Effector CD4-positive, alpha-beta T cell (primary cell): ENCODE data around the gene KLHL29.
"Not testable (repeated sequence)": the region's sequence is repeated elsewhere in the genome, so short reads cannot be mapped to it uniquely, and the experiment has no call there.

Experiments
- DNase-seq: peaks from one replicate; pipeline ENCODE4 v3.0.0-alpha.2; 2020

The KLHL29 gene

DNA sequence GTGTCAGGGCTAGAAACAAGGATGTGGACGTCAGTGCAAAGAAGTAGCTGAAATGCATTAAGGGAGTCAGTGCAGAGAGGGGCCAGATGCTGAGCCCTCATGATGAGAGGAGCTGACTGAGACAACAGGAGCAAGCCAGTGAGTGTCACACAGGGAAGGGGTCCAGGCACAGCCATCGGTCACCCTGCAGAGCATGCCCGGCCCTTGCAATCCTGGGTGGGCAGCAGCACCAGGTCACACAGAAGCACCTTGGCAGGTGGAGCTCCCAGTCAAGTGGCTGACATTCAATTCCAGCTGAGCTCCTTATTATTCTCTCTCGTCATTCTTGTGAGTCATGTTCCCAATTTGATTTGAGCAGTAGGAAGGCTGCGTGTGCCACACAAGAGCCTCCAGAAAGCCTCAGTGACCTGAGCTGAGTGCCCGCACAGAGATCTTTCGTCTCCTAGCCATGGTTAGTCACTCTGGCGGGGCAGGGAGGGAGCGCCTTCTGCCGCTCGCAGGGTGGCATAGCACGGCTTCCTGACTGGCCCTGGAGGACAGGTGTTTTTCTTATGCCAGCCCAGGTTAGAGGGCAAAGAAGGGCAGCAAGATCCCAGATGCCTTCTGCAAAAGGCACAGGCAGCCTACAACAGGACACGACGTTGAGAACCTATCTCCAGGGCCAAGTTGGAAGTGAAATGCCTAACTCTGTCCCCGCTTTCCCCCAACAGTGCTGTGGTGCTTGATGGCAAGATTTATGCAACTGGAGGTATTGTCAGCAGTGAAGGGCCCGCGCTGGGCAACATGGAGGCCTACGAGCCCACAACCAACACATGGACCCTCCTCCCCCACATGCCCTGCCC lies 321.0 kb downstream of the KLHL29 start:
- no peak for DNase-seq

DNA sequence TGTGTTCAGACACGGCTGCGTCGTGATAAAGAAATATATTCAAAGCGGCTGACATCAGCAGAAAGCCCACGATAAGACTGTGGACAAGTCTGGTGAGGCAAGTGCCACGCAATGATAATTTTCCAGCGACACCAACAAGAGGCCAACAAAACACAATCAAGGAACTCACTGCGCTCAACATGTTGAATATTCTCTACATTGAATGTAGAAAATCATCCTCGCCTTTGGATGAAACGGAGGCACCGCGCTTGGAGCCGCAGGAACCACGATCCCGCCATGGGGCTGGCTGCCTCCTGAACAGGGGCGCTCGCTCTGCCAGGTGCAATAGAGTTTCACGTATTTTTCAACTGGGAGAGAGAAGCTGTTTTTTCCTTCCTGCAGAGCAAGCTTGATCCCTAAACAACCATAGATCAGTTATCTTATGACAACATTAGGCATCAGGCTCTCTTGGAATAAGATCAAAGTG lies 321.7 kb downstream of the KLHL29 start:
- no peak for DNase-seq

DNA sequence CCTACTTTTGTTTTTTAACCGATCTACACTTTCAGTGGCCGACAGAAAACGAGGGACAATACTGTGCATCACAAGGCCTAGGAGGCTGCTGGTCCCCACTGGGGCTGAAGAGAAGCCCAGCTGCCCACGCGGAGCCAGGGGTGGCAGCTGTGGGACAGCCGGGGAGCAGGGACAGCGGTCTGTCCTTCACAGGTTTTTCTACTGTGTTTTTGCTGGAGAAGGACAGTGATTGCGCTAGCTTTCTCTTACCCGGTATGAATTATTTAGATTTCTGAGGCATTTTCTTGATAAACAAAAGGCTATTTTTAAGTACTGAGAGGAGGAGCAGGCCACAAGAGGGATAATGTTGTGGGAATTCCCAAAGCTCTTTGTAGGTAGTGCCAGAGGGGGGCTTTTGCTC lies 322.1 kb downstream of the KLHL29 start:
- DNase-seq, result no peak

DNA sequence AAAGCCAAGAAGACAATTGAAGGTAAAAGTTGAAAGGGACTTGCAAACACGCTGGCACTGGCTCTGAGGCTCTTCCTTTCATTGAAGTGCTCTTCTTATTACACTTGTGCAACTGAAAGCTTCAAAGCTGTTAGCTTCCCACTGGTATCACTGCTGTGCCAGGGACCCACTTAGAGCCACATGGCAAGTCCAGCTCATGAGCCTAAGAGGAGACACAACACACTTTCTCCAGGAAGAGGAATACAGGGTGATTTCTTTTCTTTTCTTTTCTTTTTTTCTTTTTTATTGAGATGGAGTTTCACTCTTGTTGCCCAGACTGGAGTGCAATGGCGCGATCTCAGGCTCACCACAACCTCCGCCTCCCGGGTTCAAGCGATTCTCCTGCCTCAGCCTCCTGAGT lies 323.8 kb downstream of the KLHL29 start:
- no peak for DNase-seq

DNA sequence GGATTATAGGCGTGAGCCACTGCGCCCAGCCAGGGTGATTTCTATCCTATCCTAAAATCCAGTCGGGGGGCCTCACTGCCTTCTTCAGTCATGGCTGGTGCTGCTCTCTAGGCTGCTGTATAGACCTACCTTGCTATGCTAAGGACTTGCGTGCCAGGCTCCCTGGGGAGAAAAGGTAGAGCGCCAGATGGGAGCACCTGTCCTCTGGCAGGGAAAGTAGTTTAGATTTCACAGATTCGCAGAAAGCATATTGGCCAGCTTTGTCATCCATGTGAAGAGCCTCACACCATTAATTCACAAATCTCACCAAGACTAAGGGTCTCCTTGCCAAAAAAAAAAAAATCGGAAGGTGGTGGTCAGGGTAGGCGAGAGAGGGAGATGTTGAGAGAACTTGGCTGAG lies 324.3 kb downstream of the KLHL29 start:
- DNase-seq, result no peak

DNA sequence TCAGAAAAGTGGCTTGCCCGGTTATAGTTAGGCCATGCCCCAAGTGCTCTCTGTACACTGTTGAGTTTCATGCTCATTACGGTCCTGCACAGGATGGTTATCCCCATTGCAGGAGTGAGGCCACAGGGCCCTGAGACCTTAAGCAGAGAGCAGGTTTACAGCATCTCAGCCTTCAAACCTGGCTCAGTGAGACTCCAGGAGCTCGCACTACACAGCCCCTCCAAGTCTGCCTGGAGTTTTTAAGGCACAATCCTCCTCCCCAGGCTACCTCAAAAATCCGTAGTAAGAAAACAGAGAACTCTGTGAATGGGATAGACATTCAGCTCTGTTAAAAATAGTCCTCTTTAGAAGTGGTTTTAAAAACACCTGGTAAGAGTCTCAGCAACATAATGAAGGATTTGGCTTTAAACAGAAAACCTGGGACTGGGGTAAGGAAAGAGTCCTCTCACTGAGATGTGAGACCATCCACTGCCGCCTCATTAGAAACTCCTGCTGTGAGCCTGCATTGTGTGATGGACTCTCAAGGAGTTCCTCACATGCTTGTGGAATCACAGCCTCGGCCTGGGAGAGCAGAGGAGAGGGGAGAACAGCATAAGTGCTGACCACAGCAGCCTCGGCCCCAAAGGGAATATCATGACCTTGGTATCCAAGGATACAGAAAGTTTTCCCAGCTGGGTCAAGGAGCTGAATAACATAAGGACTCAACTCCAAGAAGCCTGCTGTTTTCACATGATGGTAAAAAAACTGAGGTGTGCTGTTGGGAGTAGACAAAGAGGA lies 327.2 kb downstream of the KLHL29 start:
- DNase-seq, result no peak

DNA sequence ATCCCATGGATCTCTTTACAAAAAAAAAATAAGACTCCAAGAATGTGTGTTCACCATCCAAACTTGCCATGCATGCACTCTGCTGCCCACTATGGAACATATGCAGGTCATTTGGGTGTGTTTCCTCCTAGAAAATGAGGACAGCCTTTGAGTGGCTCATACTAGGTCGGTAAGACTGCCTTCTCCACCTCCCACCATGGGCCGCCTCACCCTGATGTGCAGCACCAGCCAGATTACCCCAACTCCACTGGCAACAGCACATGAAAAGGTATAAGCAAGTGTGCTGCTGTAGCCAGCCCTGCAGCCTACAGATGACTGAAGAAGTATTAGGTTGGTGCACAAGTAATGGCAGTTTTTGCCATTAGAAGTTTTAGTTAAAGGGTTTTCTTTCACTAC lies 327.8 kb downstream of the KLHL29 start:
- no peak for DNase-seq

DNA sequence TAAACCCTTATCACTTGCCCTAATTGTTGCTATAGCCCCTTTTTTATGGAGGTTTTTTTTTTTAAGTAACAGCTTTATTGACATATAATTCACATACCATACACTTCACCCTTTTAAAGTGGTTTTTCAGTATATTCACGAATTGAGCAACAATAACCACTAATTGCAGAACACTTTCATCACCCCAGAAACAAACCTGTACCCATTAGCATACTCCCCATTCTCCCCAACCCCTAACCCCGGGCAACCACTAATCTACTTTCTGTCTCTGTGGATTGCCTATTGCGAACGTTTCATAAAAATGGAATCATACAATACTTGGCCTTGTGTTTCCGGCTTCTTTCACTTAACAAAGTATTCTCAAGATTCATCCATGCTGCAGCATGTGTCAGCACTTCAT lies 328.4 kb downstream of the KLHL29 start:
- no peak for DNase-seq

DNA sequence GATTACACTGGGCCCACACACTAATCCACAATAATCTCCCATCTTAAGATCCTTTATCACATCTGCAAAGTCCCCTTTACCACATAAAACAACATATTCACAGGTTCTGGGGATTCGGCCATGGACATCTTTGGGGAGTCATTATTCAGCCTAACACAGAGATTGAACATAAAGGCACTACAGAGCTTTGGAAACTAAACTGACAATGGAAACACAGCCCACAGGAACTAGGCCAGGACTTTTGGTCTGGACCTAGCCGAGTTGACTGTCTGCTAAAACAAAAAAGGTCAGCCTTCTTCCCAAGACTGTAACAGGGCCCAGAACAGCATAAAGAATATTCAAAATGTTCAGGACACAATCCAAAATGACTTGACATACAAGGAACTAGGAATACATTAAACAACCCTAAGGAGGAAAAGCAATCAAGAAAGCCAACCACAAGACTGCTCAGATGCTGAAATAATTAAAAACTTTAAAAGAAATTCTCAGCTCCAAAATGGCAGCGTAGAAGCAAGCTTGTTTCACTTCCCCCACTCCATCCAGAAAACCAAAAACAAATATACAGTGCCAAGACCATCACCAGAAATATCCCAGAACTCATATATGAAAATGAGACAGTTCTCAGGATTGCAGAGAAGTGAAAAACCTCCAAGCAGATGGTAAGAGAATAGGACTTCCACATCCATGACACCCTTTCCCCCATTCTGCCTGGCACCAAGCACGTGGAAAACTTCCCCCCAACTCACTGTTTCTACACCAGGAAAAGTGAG lies 334.1 kb downstream of the KLHL29 start:
- no peak for DNase-seq

DNA sequence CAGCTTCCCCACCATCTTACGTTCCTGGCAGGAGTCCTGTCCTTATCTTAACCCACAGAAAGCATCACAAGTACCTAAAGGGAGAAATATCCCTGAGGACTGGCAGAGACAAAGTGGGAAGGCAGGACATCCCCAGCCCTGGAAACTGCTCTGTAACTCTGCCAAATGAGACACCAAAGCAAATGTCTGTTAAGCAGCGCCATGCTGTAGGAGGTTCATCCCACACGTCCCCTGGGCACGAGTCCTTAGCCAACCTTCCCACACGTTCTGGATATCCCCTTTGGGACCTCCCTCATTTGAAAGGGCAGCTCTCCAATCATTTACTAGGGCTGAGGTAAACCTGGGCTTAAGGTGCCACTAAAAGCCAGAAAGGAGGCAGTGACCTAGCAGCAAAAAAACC lies 334.7 kb downstream of the KLHL29 start:
- no peak for DNase-seq

DNA sequence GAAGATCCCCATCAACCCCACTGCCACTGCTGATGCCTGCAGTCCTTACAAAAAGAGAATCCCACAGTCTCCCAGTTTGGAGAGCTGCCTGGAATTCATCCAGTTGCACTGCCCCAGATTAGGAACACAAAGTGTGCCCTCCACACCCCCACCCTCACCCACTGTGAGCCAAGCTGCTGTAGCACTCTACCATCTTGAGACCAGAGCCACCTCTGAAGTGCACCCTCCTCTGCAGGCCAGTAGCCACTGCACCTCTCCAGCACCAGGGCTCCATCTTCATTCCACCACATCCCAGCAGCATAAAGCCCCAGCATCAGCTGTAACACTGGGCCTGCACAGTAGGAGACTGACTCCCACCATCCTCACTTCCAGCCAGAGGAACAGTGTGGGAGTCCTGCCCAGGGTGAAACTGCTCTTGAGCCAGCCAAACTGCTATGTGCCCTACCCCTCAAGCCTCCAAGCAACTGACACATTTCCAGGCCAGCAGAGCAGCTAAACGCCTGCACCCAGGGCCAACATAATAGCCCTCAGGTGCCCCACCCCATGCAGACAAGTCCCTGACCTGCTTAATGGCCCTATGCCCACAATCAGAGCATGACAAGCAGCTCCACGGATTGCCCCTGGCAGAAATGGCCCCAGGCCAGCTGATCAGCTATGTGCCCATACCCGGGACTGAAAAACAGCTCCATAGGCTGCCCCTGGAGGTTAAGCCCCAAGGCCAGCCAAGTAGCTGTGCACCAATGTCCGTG lies 335.9 kb downstream of the KLHL29 start:
- DNase-seq, result no peak

DNA sequence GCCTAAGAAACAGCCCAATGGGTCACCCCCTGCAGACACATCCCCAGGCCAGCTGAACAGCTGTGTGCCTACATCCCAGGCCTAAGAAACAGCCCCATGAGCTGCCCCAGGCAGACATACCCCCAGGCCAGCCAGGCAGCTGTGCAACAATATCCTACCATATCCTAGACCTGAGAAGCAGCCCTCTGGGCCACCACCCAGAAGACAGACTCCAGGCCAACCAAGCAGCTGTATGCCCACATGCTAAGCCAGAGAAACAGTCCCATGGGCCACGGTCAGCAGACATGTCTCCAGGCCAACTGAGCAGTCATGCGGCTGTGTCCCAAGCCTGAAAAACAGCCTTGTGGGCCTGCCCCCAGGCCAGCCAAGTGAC lies 336.5 kb downstream of the KLHL29 start:
- DNase-seq, result no peak

DNA sequence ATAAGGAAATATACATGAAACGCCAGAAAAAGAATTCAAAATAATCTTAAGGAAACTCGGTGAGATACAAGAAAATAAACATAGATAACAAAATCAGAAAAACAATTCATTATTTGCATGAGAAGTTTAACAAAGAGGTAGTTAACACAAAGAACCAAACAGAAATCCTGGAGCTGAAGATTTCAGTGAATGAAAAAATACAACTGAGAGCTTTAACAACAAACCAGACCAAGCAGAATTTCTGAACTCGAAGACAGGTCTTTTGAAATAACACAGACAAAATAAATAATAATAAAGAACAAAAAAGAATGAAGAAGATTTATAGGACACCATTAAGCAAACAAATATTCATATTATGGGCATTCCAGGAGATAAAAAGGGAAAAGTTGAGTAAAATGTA lies 337.3 kb downstream of the KLHL29 start:
- no peak for DNase-seq

DNA sequence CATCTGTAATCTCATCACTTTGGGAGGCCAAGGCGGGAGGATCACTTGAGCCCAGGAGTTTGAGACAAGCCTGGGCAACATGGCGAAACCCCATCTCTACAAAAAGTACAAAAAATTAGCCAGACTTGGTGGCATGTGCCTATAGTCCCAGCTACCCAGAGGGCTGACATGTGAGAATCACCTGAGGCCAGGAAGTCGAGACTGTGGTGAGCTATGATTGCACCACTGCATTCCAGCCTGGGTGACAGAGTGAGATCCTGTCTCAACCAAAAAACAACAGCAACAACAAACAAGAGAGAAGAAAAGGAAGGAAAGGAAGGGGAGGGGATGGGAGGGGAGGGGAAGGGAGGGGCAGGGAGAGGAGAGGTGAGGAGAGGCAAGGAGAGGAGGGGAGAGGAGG lies 338.1 kb downstream of the KLHL29 start:
- not testable (repeated sequence) for DNase-seq

DNA sequence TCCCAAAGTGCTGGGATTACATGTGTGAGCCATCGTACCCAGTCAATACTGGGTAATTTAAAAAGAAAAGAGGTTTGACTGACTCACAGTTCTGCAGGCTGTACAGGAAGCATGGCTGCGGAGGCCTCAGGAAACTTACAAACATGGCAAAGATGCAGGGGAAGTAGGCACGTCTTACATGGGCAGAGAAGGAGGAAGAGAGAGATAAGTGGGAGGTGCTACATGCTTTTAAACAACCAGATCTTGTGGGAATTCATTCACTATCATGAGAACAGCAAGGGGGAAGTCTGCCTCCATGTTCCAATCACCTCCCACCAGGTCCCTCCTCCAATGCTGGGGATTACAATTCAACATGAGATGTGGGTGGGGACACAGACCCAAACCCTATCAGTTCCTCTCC lies 349.4 kb downstream of the KLHL29 start:
- DNase-seq, result no peak

DNA sequence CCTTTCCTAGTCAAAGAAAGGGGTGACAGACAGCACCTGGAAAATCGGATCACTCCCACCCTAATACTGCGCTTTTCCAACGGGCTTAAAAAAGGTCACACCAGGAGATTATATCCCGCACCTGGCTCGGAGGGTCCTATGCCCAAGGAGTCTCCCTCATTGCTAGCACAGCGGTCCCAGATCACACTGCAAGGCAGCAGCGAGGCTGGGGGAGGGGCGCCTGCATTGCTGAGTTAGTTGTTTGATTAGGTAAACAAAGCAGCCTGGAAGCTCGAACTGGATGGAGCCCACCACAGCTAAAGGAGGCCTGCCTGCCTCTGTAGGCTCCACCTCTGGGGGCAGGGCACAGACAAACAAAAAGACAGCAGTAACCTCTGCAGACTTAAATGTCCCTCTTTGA lies 351.8 kb downstream of the KLHL29 start:
- DNase-seq, result not testable (repeated sequence)

DNA sequence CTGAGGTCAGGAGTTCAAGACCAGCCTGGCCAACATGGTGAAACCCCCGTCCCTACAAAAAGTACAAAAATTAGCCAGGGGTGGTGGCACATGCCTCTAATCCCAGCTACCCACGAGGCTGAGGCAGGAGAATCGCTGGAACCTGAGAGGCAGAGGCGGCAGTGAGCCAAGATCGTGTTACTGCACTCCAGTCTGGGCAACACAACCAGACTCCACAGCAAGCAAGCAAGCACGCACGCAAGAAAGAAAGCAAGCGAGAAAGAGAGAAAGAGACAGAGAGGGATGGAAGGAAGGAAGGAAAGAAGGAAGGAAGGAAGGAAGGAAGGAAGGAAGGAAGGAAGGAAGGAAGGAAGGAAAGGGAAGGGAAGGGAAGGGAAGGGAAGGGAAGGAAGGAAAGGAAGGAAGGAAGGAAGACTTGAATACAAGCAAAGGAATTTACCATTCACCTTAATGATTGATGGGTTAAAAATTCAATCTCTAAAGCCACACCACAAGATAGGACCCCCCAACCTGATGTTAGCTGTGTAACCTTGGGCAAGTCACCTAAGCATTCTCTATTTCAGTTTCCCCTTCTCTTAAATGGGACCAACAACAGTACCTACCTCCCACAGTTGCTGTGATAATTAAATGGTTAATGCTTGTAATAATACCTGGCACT lies 360.2 kb downstream of the KLHL29 start:
- no peak for DNase-seq

DNA sequence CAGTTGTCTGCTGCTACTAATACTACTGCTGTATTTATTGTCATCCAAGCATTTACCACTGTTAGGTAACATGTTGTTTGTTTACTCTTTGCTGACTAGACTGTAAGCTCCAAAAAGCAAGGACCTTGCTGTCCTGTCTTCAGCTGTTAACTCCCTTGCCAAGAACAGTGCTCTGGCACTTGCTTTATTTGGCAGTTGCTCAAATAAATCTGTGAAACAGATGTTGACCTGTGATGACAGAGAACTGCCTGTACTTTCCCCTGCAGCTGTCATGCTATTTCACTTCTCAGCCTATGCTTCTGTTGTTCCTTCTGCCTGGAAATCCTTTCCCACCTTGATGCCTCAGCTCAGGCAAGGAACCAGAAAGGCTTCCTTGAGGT lies 360.7 kb downstream of the KLHL29 start:
- no peak for DNase-seq

DNA sequence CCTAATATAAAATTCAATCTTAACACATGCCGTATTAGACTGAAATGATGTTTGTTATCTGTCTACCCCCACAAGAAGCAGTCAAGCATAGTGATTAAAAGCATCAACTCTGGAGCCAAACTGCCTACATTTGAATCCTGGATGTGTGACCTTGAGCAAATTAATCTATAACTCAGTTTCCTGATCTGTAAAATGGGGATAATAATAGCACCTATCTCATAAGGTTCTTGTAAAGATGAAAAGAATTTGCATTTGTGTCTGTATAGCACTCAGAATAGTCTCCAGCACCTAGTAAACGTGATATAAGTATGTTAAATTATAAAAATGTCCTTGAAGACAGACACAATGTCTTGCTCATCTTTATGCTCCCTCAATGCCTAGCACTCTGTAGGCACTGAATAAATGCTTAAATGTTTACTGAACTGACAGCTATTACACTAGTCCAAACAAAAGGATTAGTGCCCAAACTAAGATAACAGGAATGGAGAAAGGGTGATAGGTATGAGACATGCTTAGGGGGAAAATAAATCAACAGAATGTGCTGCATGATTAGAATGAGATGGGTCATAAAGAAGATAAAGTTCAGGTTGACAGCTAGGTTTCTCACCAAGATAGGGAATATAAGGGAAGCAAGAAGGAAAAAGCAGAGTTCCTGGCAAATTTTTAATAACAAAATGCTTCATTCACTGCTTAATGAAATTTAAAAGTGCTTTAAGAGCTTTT lies 361.3 kb downstream of the KLHL29 start:
- DNase-seq, result no peak

DNA sequence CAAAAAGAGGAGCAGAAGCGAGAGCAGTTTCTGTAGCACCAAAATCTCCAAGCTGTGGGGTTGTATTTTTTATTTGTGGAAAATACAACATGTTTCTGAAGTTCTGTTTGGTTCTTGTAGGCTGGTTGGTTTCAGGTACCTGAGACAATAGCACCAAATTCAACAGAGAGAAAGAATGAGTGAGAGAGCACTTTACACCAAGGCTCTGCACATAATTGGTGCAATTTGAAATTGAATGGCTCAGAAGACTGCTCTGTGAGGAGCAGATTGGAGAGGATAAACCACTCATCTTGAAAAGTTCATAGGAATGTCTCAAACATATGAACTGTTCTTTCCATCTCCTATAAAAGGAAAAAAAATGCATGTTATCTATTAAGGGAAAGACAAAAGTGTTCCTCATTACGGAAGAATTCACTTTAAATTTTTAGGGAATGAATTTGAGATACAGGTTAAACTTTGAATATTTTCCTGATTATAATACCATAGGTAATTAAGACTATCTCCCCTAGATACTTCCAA lies 366.8 kb downstream of the KLHL29 start:
- DNase-seq, result no peak

DNA sequence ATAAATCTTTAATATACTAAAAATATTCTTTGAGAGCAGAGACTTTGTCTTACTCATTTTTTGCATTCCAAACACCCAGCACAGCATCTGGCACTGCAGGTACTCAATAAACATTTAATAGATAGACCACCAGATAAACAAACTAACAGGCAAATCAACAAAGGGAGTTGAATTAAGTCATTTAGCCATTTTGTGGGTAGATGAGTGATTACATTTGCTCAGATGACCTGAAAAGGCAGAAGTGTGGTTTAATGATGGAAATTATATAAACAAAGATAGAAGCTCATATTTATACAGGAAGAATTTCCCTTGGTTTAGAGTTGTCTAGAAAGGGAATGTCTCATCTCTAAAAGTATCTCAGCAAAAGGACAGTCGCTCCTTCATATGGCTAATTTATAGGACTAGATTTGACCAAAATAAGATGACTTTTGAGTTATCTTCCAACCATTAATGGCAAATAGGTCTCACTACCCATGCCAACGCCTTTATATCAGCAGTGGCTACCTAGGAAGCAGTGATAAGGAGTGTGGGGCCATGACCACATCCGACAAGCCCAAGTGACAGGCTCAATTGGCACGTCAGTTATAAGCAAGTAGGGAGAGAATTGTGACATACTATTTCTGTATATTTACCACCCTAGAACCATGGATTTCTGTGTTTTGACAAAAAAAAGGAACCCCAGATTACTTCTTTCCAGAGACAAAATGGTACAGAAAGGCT lies 368.5 kb downstream of the KLHL29 start:
- no peak for DNase-seq
